GM12864 (cell line): ENCODE results near the gene RUNX2.

Source experiments
- DNase-seq: peaks from one replicate; pipeline ENCODE4 v3.0.0-alpha.2; 2011; ENCODE audit warnings: low read depth
- H3K4me3 ChIP-seq: 2 replicates; pipeline ENCODE4 v1.5.1; 2011; ENCODE audit warnings: mild to moderate bottlenecking, low read depth, low read length, control low read depth
- CTCF ChIP-seq: IDR thresholded peaks from 2 replicates; pipeline ENCODE4 v1.5.1; 2011; ENCODE audit warnings: low read depth, mild to moderate bottlenecking, moderate library complexity, low read length, control low read depth, inconsistent platforms; ENCODE audit errors: missing control alignments

The RUNX2 gene

DNA sequence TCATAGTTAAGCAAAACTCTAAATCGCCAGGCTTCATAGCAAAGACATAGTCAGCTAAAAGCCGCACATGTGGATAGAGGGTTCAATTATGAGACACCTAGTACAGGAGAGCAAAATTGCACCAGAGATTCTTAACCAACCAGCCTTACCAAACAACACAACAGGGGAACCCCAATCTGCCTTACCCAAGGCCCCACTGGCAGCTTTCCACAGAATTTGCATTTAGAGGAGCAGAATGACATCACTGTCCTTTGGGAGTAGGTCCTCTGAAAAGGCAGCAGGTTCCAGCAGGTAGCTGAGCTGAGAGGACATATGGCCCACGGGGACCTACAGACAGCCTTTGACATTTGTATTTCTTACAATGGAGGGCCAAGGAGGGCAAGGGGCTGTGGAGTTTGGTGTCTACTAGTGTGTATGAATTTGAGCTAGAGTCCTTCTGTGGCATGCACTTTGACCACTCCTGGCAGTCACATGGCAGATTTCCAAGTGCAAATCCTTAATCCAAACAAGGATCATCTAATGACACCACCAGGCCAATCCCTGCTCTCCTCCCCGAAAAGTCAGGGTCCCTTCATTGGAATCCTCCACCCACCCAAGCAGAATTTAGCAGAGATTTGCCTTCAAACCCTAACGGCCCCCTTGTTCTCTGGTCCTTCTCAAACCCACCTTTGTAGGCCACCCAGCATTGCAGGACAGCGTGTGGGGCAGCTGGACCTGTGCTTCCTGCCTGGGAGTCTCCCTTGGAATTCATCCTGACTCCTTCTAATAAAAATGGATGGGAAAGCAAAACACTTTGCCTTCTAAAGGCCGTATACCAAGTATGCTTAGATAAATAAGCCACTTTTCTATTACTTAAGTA lies 220.8 kb downstream of the RUNX2 start:
- no peak overlapping the region for H3K4me3 ChIP-seq
- peak; percentile 35 for DNase-seq
- no peak for TF ChIP-seq CTCF

GRCh38 chr6:45552536-45552935 lies 224.4 kb downstream of the RUNX2 start:
- H3K4me3 ChIP-seq = no peak overlapping the region
- no peak for DNase-seq
- no peak for TF ChIP-seq CTCF

GRCh38 chr6:45553730-45554344 lies 225.7 kb downstream of the RUNX2 start:
- TF ChIP-seq CTCF = no peak
- no peak overlapping the region for H3K4me3 ChIP-seq
- DNase-seq = no peak

DNA sequence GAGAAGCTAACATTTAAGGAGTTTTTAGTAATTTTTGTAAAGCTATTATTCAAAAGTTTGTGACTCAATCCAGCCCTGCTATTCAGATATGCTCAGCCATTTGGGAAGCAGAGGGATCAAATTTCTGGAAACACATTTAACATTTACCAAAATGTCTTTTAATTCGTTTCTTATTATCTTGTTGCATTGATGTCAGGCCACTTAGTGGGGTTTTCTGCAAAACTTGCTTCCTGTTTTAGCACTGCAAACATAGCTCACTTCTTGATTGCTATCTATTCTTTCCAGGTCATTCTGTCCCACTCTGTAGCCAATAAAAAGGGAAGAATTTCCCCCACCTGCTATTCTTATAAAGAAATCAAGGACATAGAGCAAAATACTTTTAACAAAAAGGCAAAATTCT lies 226.5 kb downstream of the RUNX2 start:
- no peak overlapping the region for H3K4me3 ChIP-seq
- no peak for TF ChIP-seq CTCF
- DNase-seq = no peak

DNA sequence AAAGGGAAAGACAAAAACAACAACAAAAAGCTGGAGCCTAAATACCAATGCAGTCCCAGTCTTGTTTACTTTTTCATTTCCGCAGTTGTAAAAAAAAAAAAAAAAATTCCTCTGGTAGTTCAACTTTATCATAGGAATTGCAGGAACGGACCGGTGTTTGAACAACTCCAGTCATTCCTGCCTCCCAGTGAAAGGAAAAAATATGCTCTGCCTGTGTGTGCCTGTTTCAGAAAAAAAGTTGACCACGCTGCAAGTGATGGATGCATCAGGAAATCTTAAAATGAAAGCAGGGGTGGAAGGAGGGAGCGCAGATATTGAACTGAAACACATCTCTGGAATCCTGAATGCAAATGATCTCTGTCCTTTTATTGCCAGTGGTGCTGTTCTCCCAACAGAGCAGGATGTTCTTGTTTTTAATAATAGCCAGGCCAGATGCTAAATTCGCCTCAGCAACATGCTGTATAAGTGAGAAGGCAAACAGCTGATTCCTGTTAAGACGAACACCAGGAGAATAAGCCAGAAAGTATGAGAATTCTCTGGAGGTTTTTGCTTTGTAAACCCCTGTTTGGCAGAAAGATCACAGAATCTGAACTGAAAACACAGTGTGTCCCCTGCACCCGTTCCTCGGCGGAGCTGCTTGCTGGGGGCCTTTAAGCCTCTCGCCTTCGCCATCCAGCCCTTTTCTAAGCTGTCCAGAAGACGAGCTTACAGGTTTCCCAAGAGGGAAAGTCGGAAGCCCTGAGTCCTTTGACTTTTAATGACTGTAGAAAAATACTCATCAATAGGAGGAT lies 228.0 kb downstream of the RUNX2 start:
- DNase-seq = no peak
- no peak for TF ChIP-seq CTCF
- no peak overlapping the region for H3K4me3 ChIP-seq

DNA sequence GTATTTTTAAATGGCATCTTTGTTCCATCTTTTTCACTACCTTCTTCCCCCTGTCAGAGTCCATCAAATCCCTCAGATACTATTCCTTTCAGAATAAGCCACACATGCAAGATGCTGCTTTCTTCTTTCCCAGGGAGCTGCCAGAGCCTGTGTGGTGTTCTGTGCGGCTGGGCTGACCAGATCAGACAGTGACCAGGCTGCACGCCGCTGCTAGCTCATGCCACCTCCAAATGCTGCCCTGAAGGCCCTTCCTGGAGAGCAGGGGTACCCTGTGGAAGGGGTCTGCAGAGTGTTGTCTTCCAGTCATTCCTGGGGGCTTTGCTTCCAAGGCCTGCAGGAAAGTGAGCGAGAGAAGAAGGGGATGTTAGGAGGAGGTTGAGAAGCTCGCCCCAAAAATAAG lies 228.7 kb downstream of the RUNX2 start:
- no peak for TF ChIP-seq CTCF
- DNase-seq = no peak
- no peak overlapping the region for H3K4me3 ChIP-seq
